ENCODE data around the gene IFNW1.
A peak's percentile ranks its signal among the peaks of the same experiment; 100 is the strongest.

The IFNW1 gene

GRCh38 chr9:21102305-21102704 lies 39.3 kb downstream of the IFNW1 start:
- TF ChIP-seq, protein P1, sequence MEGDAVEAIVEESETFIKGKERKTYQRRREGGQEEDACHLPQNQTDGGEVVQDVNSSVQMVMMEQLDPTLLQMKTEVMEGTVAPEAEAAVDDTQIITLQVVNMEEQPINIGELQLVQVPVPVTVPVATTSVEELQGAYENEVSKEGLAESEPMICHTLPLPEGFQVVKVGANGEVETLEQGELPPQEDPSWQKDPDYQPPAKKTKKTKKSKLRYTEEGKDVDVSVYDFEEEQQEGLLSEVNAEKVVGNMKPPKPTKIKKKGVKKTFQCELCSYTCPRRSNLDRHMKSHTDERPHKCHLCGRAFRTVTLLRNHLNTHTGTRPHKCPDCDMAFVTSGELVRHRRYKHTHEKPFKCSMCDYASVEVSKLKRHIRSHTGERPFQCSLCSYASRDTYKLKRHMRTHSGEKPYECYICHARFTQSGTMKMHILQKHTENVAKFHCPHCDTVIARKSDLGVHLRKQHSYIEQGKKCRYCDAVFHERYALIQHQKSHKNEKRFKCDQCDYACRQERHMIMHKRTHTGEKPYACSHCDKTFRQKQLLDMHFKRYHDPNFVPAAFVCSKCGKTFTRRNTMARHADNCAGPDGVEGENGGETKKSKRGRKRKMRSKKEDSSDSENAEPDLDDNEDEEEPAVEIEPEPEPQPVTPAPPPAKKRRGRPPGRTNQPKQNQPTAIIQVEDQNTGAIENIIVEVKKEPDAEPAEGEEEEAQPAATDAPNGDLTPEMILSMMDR (IDR thresholded peaks at IDR 0.05; ENCODE audit: low read depth, low read length), result no peak
- no peak overlapping the region for H3K4me3 ChIP-seq (ENCODE audit: low read depth, low read length)

DNA sequence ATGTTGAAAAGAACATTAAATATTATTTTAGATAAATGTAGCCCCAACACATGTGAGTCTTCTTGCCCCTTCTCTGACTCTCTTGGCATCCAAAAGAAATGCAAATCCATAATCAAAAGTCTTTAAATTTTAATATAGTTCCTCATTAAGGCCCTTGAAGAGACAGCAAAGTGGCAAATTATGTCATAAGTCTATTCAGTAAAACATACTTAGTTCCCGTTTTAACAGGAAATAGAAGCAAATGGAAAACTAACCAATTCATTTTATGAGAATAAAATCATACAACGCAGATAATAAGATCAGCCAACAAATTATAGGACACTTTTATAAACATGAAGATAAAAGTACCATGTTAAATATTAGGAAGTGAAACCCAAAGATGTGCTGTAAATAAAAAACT lies 43.8 kb downstream of the IFNW1 start:
- no peak overlapping the region for H3K4me3 ChIP-seq (ENCODE audit: low read depth, low read length)
- TF ChIP-seq, protein P1 (IDR thresholded peaks at IDR 0.05; ENCODE audit: low read depth, low read length), result no peak

DNA sequence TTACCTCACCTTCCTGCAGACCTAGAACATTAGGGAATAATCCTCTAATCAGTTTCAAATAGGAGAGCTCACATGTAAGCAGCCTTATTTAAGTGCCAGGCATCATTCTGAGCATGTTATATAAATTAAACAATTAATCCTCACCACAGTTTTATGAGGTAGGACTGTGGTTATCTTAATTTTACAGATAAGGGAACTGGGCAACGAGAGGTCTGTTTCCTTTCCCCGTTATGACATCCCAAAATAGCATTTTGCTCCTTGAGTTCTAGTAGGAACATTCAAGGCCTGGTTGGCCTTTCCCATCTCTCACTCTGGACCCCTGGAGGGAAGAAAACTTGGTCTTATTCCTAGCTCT lies 44.8 kb downstream of the IFNW1 start:
- TF ChIP-seq, protein P1 (IDR thresholded peaks at IDR 0.05; ENCODE audit: low read depth, low read length), result no peak
- no peak overlapping the region for H3K4me3 ChIP-seq (ENCODE audit: low read depth, low read length)

DNA sequence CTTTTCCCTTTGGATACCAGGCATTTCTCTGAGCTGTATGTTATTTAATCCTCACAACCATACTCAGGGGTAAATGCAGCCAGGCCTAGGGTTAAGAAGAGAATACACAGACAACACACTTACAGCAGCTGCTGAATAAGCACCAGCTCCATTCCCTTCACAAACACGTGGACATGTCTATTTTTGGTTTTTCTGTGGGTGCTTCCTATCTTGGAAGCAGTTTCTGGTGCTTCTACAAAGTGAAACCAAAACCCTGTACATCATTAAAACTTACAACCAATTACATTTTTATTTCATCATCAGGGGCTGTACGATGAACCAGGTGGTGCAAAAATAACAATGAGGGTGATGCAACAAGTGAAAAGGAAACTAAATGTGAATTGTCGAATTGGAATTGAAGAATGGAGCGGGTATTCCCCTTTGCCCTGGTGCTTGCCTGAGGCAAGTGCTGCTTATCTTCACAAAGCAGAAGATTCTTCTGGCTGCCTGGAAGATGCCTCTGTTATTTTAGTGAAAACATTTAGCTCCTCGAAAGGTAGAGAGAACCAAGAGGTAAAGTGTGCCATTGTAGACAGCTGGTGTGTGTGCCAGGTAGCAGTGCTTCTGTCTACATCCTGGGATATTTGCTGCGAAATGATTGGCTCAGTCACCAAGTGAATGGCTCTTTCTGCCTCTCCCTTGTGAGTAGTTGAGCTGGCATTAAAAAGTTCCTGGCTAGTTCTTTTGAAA lies 45.3 kb downstream of the IFNW1 start:
- TF ChIP-seq, protein P1 (IDR thresholded peaks at IDR 0.05; ENCODE audit: low read depth, low read length), result no peak
- H3K4me3 ChIP-seq (ENCODE audit: low read depth, low read length), result peak overlapping the region; percentile 28

GRCh38 chr9:21095561-21095960 lies 46.1 kb downstream of the IFNW1 start:
- H3K4me3 ChIP-seq (ENCODE audit: low read depth, low read length), result no peak overlapping the region
- TF ChIP-seq, protein P1 (IDR thresholded peaks at IDR 0.05; ENCODE audit: low read depth, low read length), result no peak

All from WI38 (cell line).